Astrocyte of the cerebellum (primary cell): ENCODE measurements around the gene PLRG1.

ENCODE experiments used
- DNase-seq: peaks from one replicate; pipeline ENCODE4 v3.0.0-alpha.2; 2011; ENCODE audit warnings: low read depth
- H3K4me3 ChIP-seq: 2 replicates; pipeline ENCODE4 v1.5.1; 2011; ENCODE audit warnings: mild to moderate bottlenecking, low read depth, low read length, moderate library complexity
- CTCF ChIP-seq: IDR thresholded peaks from 2 replicates; pipeline ENCODE4 v1.5.1; 2012; ENCODE audit warnings: low read length, low read depth, moderate library complexity, mild to moderate bottlenecking; ENCODE audit errors: missing control alignments
- in situ Hi-C: cut with HindIII; loops from 2 replicates; pipeline ENCODE4 v1.10.0; 2017; ENCODE audit warnings: low sequenced_read_pairs

PLRG1 gene

GRCh38 chr4:154545689-154546088 is 4.5 kb downstream of the PLRG1 start:
- in situ Hi-C loops = no loop called here
- H3K4me3 ChIP-seq = no peak overlapping the region
- TF ChIP-seq CTCF = no peak
- DNase-seq = no peak

GRCh38 chr4:154542271-154542879 is 7.8 kb downstream of the PLRG1 start:
- in situ Hi-C loops = no loop called here
- no peak for DNase-seq
- no peak overlapping the region for H3K4me3 ChIP-seq
- TF ChIP-seq CTCF = no peak

- no peak overlapping the region for H3K4me3 ChIP-seq
- DNase-seq = no peak
- no peak for TF ChIP-seq CTCF
- in situ Hi-C loops = no loop called here
Observed at GRCh38 chr4:154534296-154534695, 15.9 kb downstream of the PLRG1 start.

GRCh38 chr4:154529728-154530519 is 20.3 kb downstream of the PLRG1 start:
- no peak for DNase-seq
- no peak for TF ChIP-seq CTCF
- H3K4me3 ChIP-seq = no peak overlapping the region
- in situ Hi-C loops = no loop called here

GRCh38 chr4:154528869-154529268 is 21.3 kb downstream of the PLRG1 start:
- no peak overlapping the region for H3K4me3 ChIP-seq
- in situ Hi-C loops = no loop called here
- no peak for DNase-seq
- TF ChIP-seq CTCF = no peak

- TF ChIP-seq CTCF = no peak
Observed at GRCh38 chr4:154527308-154527707, 22.9 kb downstream of the PLRG1 start.

More at GRCh38 chr4:154527308-154527707, 22.9 kb downstream of the PLRG1 start:
- DNase-seq = no peak
- no peak overlapping the region for H3K4me3 ChIP-seq
- in situ Hi-C loops = no loop called here
